Calu3 (cell line): ENCODE results near the gene KCNH2. TPM values are rescaled to one million over a fixed set of nuclear protein-coding genes. Genes with fewer than 3 reads are reported as not detected.

Source experiments
- BruUV-seq: library from RNA; stranded (reverse); fragments of 400-500 nt; replicated peaks from 2 replicates; lab custom pipeline; 2021; lab: Mats Ljungman, UMichigan
- CTCF ChIA-PET: fragments of 300-600 bp; sonication (Branson Sonifier 250); formaldehyde crosslinking; loops from one replicate; lab custom pipeline; 2022; ENCODE audit warnings: antibody characterized with exemption; lab: Charles Lee
- DNase-seq: peaks from one replicate; pipeline ENCODE4 v3.0.0; 2022
- H3K27ac Mint-ChIP-seq: one replicate; pipeline ENCODE4 v1.8.0; 2022; ENCODE audit warnings: mixed read lengths; ENCODE audit not compliant: unreplicated experiment
- H3K27me3 Mint-ChIP-seq: one replicate; pipeline ENCODE4 v1.8.0; 2022; ENCODE audit warnings: mixed read lengths; ENCODE audit not compliant: unreplicated experiment
- H3K36me3 Mint-ChIP-seq: one replicate; pipeline ENCODE4 v1.8.0; 2022; ENCODE audit warnings: mild to moderate bottlenecking, moderate library complexity, mixed read lengths; ENCODE audit not compliant: insufficient read depth, unreplicated experiment
- H3K4me1 Mint-ChIP-seq: one replicate; pipeline ENCODE4 v1.8.0; 2022; ENCODE audit warnings: mild to moderate bottlenecking, low read depth, mixed read lengths; ENCODE audit not compliant: unreplicated experiment
- H3K4me3 Mint-ChIP-seq: one replicate; pipeline ENCODE4 v1.8.0; 2022; ENCODE audit warnings: mild to moderate bottlenecking, low read depth, moderate library complexity, mixed read lengths; ENCODE audit not compliant: unreplicated experiment
- H3K9me3 Mint-ChIP-seq: one replicate; pipeline ENCODE4 v1.8.0; 2022; ENCODE audit warnings: low read depth, mixed read lengths; ENCODE audit not compliant: unreplicated experiment
- CTCF ChIP-seq: fragments of 200-600 bp; IDR thresholded peaks from one replicate; pipeline ENCODE4 v1.8.0; 2022; ENCODE audit warnings: antibody characterized with exemption; ENCODE audit not compliant: unreplicated experiment
- intact Hi-C: fragments of 100-400 bp; cut with micrococcal nuclease; formaldehyde crosslinking; loops from one replicate; pipeline ENCODE4 v1.10.0; 2022; ENCODE audit not compliant: unreplicated experiment
- total RNA-seq: library from RNA; stranded (reverse); gene quantifications from 2 replicates; pipeline ENCODE4 v1.2.3, GENCODE V29; 2022

Gene KCNH2
- total RNA-seq, 1 experiment from 2014 or later = 0.45 TPM

GRCh38 chr7:150904011-150904909 is 73.9 kb downstream of the KCNH2 start:
- TF ChIP-seq CTCF = no peak
- no peak overlapping the region for H3K4me3 Mint-ChIP-seq
- peaks cover 15% of the 10 kb centered on the region for H3K36me3 Mint-ChIP-seq
- peaks cover 49% of the 10 kb centered on the region for H3K4me1 Mint-ChIP-seq
- H3K27me3 Mint-ChIP-seq = no peaks in the 10 kb centered on the region
- no peaks in the 10 kb centered on the region for H3K9me3 Mint-ChIP-seq
- intact Hi-C loops = no loop called here
- DNase-seq = no peak
- CTCF ChIA-PET = interaction anchor here (0.7 to 1.5 kb wide), 7 partner anchors 8 to 120 kb away, joined by 3 to 4 read pairs (median 3); no protein-coding TSS in a partner anchor
- no TSS peak for BruUV-seq
- peak overlapping the region; percentile 35 for H3K27ac Mint-ChIP-seq

GRCh38 chr7:150903606-150904005 is 74.5 kb downstream of the KCNH2 start:
- no peaks in the 10 kb centered on the region for H3K9me3 Mint-ChIP-seq
- H3K36me3 Mint-ChIP-seq = peaks cover 15% of the 10 kb centered on the region
- TF ChIP-seq CTCF = no peak
- H3K27ac Mint-ChIP-seq = peak overlapping the region; percentile 35
- no peaks in the 10 kb centered on the region for H3K27me3 Mint-ChIP-seq
- no peak overlapping the region for H3K4me3 Mint-ChIP-seq
- BruUV-seq = no TSS peak
- intact Hi-C loops = no loop called here
- H3K4me1 Mint-ChIP-seq = peaks cover 51% of the 10 kb centered on the region
- CTCF ChIA-PET = interaction anchor here (0.7 to 1.5 kb wide), 7 partner anchors 9 to 120 kb away, joined by 3 to 4 read pairs (median 3); no protein-coding TSS in a partner anchor
- peak; percentile 89 for DNase-seq

DNA sequence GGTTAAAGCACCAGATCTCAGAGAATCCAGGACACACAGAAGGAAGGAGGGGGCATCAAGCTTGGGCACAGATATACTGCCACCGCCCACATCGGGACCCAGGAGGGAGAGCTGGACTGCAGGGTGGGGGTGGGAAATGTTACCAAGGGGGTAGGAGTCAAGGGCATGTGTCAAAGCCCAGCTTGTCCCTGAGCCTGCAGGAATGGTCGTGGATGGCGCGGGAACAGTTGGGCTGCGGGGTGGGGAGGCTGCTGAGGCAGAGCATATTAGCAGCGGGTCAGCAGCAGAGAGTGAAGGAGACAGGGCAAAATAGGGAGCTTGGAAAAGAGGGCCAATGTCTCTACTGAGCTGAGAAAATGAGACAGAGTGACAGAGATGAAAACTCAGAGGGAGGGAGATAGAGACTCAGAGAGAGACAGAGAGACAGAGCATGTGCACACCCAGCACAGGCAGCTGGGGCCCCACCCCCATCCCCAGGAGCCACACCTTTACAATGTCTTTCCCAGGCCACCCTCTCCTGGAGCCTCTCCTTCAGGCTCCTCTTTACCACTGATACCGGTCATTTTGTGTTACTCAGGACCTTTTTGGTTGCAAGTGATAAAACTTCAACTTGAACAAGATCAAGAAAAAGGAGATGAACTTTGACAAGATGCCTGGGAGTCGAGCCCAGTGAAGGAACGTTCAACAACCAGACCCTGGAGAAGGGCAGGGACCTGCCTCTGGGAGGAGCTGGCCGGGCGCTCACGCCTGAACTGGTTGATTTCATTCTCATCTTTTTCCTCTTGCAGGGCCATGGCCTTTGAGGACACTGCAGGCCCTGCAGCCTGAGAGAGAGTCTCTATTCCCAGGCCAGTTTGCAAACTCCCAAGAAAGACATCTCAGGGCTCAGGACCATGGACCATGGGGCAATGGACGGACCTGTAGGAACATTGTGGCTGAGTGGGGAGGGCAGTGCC is 75.8 kb downstream of the KCNH2 start:
- CTCF ChIA-PET = interaction anchor here (0.5 to 1.5 kb wide), 2 partner anchors 116 to 786 kb away, joined by 3 to 4 read pairs; no protein-coding TSS in a partner anchor
- Mint-ChIP-seq H3K27ac (peak overlapping the region; percentile 32), H3K4me1 (peaks cover 62% of the 10 kb centered on the region), H3K9me3 (no peaks in the 10 kb centered on the region), H3K36me3 (peaks cover 15% of the 10 kb centered on the region), H3K27me3 (peaks cover under 1% of the 10 kb centered on the region), H3K4me3 (no peak overlapping the region)
- TF ChIP-seq CTCF = no peak
- BruUV-seq = no TSS peak
- no peak for DNase-seq
- intact Hi-C loops = no loop called here
